Inferior parietal cortex (tissue), 1 donor: Measurements from ENCODE around the gene IGLL5.

Experiments used
- DNase-seq: peaks from one replicate; pipeline ENCODE4 v3.0.0-alpha.2; 2016; ENCODE audit errors: extremely low spot score

The IGLL5 gene

DNA sequence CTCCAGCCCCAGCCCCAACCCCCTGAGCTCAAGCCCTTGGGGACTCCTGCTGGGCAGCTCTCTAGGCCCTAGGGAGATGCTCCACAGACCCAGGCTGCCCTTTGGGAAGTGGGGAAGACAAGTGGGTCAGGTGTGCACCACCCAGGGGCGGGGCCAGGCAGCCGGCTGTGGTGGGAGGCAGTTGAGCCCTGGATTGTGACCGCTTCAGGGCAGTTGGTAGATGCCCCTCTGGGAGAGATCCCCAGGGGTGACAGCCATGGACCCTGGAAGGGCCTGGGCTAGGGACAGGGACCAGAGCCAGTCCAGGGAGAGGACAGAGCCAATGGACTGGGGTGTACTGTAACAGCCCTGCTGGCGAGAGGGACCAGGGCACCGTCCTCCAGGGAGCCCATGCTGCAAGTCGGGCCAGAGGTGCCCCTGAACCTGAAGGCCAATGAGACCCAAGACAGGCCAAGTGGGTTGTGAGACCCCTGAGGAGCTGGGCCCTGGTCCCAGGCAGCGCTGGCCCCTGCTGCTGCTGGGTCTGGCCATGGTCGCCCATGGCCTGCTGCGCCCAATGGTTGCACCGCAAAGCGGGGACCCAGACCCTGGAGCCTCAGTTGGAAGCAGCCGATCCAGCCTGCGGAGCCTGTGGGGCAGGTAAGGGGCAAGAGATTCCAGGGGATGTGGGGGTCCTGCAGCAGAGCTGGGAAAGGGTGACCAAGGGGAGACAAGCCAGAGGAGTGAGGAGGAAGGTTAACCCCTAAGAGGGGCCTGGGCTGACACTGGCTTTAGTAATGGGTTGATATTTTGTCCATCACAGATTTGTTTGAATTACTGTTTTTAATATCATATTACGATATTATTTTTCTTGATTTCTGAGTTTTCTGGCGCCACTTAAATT, at the start of gene IGLL5:
Gene IGLL5, plus strand, starts transcription at position 196 of the 883 bp plus-strand sequence. Its CDS starts 238 bp downstream, at position 434.
- no peak for DNase-seq

DNA sequence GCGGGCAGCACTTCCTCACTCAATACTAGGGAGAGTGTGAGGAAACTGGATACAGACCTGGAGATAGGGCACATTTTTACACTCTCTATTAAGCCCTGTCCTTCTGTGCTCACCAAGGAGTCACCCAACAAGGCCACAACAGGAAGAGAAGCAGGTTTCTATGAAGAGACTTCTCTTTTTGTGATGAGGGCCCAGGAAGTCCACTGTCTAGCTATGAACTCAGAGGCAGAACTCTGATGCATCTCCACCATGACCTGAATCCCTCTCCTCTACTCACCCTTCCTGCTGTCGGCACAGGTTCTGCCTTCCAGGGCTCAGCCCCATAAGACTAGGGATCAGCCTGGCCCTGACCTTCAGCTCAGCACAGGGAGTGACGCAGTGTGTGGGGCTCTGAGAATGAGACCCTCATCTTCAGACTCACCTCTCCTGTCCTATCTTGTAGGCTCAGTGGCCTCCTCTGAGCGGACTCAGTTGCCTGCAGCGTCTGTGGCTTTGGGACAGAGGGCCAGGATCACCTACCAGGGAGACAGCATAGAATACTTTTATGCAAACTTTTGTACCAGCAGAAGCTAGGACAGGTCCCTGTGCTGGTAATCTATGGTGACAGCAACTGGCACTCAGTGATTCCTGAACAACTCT, 49.3 kb upstream of the IGLL5 start:
- DNase-seq, result no peak

DNA sequence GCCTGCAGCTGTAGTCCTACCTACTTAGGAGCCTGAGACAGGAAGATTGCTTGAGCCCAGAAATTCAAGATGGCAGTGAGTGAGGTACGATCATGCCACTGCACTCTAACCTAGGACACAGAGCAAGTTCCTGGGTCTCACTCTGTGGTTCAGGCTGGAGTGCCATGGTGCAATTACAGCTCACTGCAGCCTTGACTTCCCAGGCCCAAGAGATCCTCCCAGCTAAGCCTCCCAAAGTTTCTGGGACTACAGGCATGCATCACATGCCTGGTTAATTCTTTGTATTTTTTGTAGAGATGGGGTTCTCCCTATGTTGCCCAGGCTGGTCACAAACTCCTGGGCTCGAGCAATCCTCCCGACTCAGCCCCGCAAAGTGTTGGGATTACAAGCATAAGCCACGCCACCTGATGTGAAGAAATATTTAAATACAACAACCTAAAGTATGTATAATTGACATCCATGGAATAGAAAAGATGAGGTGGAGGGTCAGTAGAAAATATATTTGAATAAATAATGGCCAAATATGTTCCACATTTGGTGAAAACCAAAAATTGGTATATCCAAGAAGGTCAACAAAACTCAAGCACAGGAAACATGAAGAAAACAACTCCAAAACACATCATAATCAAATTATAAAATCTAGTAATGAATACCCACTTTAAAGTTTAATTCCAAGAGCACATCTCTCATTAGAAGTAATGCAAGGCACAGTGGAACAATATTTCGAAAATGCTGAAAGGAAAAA, 47.9 kb upstream of the IGLL5 start:
- no peak for DNase-seq

DNA sequence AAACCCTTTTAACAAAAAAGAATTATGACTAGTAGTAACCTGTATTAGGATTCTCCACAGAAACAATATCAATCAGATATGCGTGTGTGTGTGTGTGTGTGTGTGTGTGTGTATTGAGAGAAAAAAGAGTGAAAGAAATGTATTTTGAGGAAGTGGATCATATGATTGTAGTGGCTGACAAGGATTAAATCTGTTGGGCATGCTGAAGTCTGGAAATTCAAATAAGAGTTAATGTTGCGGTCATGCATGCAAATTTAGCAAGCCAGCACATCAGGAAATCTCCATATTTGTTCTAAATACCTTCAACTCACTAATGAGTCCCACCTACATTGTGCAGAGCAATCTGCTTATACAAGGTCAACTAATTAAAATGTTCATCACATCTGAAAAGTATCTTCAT, 46.8 kb upstream of the IGLL5 start:
- DNase-seq, result no peak

DNA sequence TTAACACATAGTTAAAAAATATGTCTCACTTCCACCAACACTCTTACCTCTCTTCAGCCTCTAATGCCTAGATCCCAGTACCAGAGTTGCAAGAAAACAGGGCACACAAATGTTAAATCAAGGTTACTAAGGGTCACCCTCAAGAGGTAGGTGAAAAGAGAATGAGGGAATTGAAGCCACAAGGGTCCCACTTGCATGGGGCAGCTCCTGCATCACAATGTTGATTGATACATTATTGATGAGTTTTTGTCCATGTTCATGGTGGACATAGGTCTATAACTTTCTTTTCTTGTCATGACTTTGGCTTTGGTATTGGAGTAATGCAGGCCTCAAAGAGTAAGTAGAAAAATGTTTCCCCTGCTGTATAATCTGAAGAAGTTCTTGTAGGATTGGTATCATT, 46.0 kb upstream of the IGLL5 start:
- DNase-seq, result no peak

DNA sequence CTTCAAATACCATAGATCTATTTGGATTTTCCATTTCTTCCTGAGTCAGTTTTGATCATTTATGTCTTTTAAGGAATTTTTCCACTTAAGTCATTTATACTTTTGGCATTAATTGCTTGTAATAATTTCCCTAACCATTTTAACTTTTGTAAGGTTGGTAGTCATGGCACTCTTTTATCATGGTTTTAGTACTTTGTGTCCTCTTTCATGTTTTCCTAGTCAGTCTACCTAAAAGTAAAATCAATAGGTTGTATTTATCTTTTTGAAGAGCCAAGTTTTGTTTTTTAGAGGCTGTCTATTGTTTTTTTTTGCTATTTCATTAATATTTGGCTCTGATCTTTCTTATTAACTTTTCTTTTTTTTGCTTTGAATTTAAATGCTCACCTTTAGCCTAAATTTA, 45.5 kb upstream of the IGLL5 start:
- no peak for DNase-seq

DNA sequence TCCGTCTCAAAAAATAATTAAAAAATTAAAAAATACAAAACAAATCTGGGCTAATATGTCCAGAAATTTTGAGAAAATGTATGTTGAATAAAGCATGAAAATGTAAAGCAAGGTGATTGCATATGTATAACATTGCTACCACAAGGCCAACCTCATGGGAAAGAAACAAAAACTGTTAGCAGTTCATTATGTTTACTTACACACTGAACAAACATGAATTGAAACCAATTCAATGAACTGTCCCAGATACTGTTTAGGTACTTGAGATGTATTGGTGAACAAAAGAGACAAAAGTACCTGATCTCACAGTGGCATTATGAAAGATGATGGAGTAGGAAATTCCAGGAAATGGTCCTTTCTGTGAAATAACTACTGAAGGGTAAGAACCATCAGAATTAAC, 43.8 kb upstream of the IGLL5 start:
- DNase-seq, result no peak

DNA sequence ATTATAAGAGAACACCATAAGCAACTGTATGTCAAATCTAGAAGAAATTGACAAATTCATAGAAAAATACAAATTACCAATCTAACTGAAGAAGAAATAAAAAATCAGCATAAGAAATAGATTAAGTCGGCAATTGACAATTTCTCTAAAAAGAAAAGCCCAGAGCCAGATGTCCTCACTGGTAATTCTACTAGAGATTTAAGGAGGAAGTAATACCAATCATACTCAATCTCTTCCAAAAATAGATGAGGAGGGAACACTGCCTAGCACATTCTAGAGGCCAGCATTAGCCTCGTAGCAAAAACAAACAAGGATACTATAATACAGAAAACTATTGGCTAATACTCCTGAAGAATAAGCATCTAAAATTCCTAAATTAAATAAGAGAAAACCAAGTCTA, 40.4 kb upstream of the IGLL5 start:
- no peak for DNase-seq

DNA sequence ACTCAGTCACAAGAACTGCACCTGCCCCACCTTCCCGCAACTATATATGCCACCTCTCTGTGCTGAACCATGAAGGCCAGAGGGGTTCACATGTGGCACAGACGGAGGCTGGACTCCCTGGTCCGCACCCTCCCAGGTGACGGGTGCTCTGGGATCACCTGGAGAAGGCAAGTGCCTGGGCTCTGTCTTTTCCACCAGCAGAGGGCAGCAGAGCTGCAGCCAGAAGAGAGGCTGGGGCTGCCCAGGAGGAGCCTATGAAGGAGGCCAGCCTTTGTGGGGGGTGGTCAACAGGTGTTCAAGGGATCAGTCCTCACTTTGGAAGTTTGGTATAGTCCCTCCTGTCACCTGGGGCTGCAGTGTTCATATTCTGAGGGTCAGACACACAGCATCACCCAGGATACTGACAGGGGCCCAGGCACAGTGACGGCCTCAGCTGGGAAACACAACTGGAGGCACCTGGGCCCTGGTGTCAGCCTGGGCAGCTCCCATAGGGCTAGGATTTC, 39.2 kb upstream of the IGLL5 start:
- peak; percentile 68 for DNase-seq

DNA sequence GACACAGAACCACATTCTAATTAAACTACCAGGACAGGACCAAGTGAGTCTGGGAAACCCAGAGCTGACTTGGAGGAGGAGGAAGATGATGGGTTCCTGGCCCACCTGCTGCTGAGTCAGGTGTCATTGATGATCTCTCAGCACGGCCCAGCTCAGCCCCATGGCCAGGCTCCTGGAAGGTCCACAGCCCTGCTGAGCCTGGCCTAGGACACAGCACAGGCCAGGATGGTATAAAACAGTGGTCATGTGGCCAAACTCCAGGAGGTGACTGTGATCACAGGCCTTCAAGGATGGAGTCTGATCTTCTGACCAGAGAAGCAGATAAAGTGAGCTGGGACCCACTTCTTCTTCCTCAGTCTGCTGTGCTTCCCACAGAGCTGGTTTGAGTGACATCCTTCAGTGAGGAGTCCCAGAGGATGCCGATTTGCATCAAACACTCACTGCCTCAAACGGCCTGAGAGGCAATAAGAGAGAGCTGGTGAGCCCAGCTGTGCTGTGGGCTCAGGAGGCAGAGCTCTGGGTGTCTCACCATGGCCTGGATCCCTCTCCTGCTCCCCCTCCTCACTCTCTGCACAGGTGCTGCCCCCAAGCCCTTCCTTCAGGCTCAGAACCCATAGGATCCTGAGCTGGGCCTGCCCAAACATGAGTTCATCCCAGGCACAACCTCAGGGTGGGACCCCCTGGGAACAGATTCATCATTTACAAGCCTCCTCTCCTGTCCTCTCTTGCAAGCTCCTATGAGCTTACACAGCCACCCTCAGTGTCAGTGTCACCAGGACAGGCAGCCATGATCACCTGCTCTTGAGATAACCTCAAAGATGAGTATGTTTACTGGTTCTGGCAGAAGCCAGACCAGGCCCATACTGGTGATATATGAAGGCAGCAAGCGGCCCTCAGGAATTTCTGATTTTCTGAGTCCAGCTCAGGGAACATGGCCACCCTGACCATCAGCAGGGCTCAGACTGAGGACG, 37.7 kb upstream of the IGLL5 start:
- no peak for DNase-seq

DNA sequence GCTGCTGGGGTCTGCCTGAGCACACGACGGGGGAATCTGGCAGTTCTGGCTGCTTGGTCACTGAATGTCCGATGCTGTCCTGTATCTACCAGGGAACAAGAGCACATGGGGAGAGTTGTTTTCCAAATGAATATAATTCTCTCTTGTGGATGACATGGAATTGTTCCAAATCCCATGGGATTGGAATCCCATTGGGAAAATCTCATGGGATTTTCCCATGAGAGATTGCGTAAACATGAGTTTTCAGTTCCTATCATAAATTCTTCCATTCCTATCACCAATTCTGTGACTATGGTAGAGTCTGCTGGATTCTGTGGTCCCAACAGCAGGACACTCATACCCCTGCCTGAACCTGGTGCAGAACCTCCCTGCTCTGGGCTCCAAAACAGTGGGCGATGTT, 35.6 kb upstream of the IGLL5 start:
- DNase-seq, result no peak

DNA sequence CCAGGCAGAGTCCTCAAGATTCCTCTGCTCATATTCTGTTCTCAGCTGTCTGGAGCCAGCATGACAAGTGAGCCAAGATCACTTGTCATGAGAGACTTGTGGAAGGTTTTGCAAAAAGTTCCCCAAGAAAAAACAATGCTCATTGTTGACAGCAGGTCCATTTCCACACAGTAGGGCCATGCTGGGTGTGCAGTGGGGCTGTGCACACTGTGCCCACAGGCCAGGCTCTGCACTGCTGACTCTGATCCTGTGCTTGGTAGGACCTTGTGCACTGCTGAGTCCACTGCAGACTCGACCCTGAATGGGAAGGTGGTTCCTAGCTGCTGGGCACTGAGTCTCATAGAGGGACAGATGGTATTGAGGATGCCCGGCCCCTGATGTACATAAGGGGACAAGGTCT, 33.9 kb upstream of the IGLL5 start:
- DNase-seq, result no peak

DNA sequence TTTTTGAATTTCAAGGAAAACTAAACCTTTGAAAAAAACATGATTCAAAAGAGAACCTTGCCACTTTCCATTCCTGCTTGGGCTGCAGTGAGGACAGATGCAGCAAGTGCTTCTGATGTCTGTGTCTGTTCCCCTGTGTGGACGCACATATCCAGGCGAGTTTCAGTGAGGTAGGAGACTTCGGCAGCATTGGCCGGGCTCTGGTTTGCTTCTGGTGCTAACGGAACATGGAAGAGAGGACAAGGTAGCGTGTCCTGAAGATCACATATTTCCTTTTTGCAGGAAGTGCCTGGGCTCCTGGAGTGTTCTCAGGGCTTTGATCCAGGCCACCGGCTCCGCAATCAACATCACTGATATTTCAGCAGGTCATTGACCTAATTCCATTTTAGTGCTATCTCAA, 33.1 kb upstream of the IGLL5 start:
- no peak for DNase-seq

DNA sequence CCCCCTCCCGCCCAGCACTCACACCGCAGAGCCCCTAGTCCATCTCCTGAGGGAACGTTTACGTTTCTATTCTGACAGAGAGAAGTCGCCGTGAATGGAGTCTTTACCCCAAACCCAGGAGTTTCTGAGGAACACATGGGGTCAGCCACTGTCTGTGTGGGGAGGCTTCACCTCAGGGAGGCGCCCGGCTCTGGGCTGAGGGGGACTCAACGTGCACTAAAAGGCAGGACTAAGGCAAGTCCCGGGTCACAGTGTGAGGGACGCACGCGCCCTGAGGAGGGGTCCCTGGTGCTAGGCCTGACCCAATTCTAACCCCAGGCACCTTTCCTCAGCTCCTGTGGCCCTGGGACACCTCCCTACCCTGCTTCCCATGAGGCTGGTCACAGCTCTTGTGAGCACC, 32.5 kb upstream of the IGLL5 start:
- DNase-seq, result no peak

DNA sequence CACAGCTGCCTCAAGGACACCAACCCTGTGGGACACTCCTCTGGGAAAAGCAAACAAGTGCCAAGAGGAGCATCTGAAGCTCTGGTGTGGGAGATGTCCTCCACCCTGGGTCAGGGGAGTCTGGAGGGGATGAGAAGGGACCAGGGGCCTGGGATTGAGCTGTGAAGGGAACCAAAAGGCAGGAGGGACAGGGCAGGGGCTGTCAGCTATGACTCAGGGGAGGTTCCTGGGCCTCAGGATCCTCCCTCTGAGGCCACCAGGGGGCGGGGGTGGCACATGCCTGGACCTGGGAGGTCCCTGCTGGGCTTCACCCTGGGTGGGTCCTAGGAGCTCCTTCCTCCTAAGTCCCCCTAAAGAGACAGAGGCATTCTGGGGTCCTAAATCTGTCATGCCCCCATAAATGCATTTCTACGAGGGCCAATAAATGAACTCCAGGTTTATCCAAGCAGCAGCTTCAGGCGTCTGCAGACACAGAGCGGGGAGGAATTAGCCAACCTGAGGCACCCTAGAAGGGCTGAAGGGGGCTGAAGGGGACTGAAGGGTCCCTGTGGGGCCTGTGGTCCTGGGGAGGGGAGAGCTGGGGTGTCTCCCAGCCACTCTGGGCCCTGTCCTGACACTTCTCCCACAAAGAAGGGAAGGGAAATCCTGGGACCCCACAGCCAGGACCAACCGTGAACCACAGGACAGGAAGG, 31.9 kb upstream of the IGLL5 start:
- DNase-seq, result no peak

DNA sequence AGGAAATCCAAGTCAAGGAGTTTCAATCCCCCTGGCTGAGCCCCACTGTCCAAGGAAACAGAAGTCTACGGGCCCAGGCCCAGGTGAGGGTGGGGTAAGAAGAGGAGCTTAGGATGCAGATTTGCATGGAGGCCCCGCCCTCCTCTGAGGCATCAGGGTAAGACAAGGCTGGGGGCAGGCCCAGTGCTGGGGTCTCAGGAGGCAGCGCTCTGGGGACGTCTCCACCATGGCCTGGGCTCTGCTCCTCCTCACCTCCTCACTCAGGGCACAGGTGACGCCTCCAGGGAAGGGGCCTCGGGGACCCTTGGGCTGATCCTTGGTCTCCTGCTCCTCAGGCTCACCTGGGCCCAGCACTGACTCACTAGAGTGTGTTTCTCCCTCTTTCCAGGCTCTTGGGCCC, 31.3 kb upstream of the IGLL5 start:
- DNase-seq, result no peak

DNA sequence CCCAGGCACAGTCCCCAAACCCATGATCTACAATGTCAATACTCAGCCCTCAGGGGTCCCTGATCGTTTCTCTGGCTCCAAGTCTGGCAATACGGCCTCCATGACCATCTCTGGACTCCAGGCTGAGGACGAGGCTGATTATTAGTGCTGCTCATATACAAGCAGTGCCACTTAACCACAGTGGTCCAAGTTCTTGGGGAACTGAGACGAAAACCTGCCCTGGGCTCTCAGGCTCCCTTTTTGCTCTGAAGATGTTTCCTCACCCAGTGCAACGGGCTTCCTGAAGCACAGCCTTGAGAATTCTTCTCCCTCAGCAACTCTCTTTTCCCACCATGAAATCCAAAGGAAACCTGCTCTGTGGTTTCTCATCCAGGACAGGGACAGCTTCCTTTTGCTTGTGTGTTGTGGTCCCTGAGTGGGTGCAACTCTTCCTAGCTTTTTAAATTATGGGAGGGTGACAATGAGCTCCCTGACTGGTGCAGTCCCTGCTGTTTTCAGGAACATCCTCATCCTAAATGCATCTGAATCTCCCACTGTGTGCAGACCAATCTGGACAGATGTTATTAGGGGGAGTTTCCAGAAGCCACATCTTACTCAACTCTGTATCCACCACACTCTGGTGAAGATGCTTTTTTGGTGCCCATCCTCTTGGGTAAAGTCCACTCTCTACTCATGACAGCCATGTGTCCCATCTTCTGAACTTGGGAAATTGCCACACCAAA, 30.6 kb upstream of the IGLL5 start:
- DNase-seq, result no peak

DNA sequence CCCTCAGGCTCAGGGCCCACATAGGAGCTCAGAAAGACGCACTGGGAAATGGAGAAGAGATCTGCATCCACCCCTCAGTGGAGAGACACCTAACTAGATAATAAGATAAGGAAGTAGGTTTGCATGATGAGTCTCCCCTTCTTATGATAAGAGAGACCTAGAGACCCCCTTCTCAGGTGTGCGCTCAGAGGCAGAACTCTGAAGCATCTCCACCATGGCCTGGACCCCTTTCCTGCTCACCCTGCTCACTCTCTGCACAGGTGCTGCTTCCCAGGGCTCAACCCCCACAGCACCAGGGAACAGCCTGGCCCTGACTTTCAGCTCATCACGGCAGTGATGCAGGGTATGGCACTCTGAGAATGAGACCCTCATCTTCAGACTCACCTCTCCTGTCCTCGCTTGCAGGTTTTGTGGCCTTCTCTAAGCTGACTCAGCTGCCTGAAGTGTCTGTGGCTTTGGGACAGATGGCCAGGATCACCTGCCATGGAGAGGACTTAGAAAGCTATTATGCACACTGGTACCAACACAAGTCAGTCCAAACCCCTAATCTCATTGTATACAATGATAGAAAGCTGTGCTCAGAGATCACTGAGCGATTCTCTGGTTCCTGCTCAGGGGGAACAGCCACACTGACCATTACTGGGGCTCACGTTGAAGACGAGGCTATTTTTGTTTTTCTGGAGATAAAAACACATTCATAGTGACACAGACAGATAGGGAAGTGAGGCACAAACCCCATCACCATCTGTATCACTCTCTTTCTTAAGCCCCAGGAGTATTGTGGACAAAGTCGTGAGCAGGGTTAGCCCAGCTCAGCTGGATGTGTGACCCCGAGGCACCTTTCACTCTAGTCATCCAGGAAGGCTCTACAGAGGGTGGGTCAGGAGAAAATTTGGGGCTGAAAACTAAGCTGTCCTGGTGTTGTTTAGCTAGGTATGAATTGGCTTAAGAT, 29.7 kb upstream of the IGLL5 start:
- DNase-seq, result no peak

DNA sequence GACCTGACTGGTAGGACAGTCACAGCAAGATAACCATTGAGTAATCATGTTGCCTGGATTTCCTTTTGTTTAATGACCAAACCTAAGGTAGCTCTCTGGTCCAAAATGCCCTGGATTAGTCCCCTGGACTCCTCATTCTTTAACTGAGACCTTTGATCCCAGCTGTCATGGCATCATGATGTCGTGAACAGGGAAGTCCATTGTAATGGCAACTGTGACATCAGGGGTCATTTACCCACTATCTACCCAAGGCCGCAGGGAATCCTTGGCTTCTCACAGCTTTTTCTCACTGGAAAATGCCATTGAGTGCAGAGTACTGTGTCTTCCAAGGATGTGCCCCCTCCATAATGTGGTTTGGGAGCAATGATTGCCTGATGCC, 29.1 kb upstream of the IGLL5 start:
- DNase-seq, result no peak
